ENCODE data around the gene NTPCR.

NTPCR gene

GRCh38 chr1:232984577-232985425 is 34.4 kb downstream of the NTPCR start:
- H3K9me3 Mint-ChIP-seq: no peaks in the 10 kb centered on the region
- H3K36me3 Mint-ChIP-seq: peaks cover 7% of the 10 kb centered on the region
- no peak overlapping the region for H3K27ac Mint-ChIP-seq
- H3K4me3 Mint-ChIP-seq: no peak overlapping the region
- no peaks in the 10 kb centered on the region for H3K4me1 Mint-ChIP-seq
- no peaks in the 10 kb centered on the region for H3K27me3 Mint-ChIP-seq

DNA sequence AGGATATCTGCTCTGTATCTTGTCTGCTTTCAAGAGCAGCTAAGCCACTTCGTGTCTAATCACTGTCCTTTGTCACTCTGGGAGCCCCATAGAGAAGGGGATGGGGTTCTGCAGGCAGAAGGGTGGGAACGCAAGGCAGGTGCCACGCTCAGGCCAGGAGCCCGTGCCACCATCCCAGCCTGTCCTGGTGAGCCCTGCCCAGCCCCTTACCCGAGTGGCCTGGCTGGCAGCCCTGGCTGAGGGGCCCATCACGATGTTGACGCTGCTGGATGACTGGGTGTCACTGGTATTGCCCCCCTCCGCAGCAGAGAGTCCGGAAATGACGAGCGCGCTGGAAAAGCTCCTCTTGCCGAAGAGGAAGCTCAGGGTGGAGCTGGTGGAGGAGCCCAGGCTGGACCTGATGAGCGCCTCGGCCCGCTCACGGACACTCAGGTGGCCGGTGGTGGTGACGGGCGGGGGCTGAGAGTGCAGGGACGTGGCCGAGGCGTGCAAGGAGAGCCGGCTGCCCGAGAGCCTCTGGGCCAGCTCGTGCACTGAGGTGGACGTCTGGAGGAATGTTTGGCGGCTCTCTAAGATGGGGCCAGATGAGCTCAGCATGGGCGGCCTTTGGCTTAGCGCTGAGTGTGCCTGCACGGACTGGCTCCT is 35.6 kb downstream of the NTPCR start:
- H3K9me3 Mint-ChIP-seq: no peaks in the 10 kb centered on the region
- H3K4me3 Mint-ChIP-seq: no peak overlapping the region
- H3K4me1 Mint-ChIP-seq: no peaks in the 10 kb centered on the region
- peaks cover 7% of the 10 kb centered on the region for H3K36me3 Mint-ChIP-seq
- no peak overlapping the region for H3K27ac Mint-ChIP-seq
- H3K27me3 Mint-ChIP-seq: no peaks in the 10 kb centered on the region

GRCh38 chr1:232986527-232986922 is 36.1 kb downstream of the NTPCR start:
- no peaks in the 10 kb centered on the region for H3K27me3 Mint-ChIP-seq
- peaks cover 7% of the 10 kb centered on the region for H3K36me3 Mint-ChIP-seq
- H3K9me3 Mint-ChIP-seq: no peaks in the 10 kb centered on the region
- no peak overlapping the region for H3K4me3 Mint-ChIP-seq
- no peak overlapping the region for H3K27ac Mint-ChIP-seq
- no peaks in the 10 kb centered on the region for H3K4me1 Mint-ChIP-seq

DNA sequence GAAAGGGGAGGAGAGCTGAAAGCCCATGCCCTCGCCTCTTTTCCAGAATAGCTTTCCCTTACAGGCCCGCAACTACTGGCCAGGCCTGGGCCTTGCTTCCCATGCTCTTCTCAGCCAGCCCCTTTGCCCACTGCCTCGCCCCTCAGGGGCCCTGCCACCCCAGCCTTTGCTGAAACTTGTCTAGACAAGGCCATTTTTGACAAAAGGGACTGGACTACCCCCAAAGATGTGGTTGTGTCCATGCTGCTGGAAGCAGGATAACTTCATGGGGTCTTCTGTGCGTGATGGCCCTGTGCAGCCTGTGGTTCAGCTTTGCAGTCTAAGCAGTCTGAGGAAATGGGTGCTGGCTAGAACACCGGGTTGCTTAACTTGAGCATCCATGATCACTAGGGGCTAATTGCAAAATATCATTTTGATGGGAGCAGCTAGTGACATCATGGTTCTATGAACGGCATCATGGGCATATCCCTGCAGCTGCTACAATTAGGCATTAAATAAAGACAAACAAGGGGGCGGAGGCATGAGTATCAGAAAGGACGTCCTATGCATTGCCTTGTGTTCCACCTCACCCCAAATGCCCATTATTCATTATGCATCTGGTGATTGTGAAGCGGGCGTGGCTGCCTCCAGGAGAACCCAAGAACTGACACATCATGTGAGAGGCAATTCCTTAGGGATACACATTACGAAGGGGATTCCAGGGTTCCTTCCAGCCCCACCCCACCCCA is 36.8 kb downstream of the NTPCR start:
- Mint-ChIP-seq H3K4me3 (no peak overlapping the region), H3K36me3 (peaks cover 7% of the 10 kb centered on the region), H3K9me3 (no peaks in the 10 kb centered on the region), H3K4me1 (no peaks in the 10 kb centered on the region), H3K27ac (no peak overlapping the region), H3K27me3 (no peaks in the 10 kb centered on the region)

DNA sequence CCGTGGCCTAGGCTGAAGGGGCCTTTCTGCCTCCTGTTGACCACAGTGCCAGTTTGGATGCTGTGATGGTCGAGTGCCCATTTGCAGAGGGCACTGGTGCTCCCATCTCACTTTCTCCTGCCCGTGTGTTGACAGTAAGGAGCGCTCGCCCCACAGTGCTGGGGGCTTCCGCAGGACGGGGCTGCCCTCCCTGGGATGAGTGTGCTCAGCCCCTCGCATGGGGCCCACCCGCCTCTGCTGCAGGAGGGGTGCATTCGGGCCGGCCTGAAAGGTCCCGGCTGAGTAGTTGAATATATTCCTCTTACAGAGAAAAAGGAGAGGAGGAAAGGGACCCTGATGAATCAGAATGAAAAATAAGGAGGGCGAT is 37.3 kb downstream of the NTPCR start:
- Mint-ChIP-seq H3K4me3 (no peak overlapping the region), H3K27me3 (no peaks in the 10 kb centered on the region), H3K9me3 (no peaks in the 10 kb centered on the region), H3K36me3 (peaks cover 8% of the 10 kb centered on the region), H3K27ac (no peak overlapping the region), H3K4me1 (no peaks in the 10 kb centered on the region)

DNA sequence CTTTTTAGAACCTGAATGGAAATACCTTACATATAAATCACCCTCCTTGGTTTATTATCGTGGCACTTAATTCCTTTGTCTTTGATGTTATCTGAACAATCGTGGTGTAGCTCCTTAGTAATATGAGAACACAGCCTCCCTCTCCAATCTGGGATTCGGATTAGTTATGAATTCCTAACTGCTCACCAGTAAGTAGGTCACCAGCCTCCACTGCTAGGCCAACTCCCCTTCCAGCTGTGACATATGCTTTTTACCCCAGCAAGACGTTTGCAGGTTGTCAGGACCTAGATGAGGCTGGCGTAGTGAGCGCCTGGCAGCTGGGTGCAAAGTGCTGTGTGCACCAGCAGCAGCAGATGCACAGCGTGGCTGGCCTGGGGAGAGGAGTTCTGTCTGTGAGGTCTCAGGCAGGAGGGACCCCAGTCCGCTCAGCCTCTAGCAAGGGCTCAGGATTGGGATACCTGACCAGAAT is 38.2 kb downstream of the NTPCR start:
- peaks cover 15% of the 10 kb centered on the region for H3K36me3 Mint-ChIP-seq
- H3K27ac Mint-ChIP-seq: no peak overlapping the region
- no peaks in the 10 kb centered on the region for H3K9me3 Mint-ChIP-seq
- no peak overlapping the region for H3K4me3 Mint-ChIP-seq
- H3K27me3 Mint-ChIP-seq: no peaks in the 10 kb centered on the region
- no peaks in the 10 kb centered on the region for H3K4me1 Mint-ChIP-seq

- Mint-ChIP-seq H3K9me3 (no peaks in the 10 kb centered on the region), H3K4me1 (no peaks in the 10 kb centered on the region), H3K36me3 (peaks cover 26% of the 10 kb centered on the region), H3K4me3 (no peak overlapping the region), H3K27me3 (no peaks in the 10 kb centered on the region), H3K27ac (no peak overlapping the region)
These were observed 40.0 kb downstream of the NTPCR start for GRCh38 chr1:232990176-232991128.

GRCh38 chr1:232991238-232991637 is 40.8 kb downstream of the NTPCR start:
- Mint-ChIP-seq H3K4me1 (no peaks in the 10 kb centered on the region), H3K27ac (no peak overlapping the region), H3K27me3 (no peaks in the 10 kb centered on the region), H3K4me3 (no peak overlapping the region), H3K36me3 (peaks cover 27% of the 10 kb centered on the region), H3K9me3 (no peaks in the 10 kb centered on the region)

DNA sequence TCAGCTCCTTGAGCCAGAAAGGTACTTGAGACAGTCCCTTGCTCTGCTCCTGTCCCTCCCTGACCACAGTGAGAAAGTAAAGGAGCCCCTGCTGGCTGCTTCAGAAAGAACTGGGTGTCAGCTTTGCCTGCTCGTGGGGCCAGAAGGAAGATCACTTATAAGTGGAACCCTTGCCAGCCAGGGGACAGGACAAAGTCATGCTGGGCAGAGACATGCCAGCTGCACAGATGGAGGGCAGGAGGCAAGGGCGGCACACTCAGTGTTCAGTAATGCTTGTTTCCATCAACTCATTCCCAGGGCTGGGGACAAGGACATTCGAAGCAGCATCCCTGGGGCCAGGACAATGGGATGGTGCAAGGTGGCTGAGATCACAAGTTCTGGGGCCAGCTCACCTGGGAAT is 41.8 kb downstream of the NTPCR start:
- no peaks in the 10 kb centered on the region for H3K27me3 Mint-ChIP-seq
- H3K27ac Mint-ChIP-seq: no peak overlapping the region
- no peak overlapping the region for H3K4me3 Mint-ChIP-seq
- peaks cover 36% of the 10 kb centered on the region for H3K36me3 Mint-ChIP-seq
- no peaks in the 10 kb centered on the region for H3K4me1 Mint-ChIP-seq
- peaks cover 1% of the 10 kb centered on the region for H3K9me3 Mint-ChIP-seq

DNA sequence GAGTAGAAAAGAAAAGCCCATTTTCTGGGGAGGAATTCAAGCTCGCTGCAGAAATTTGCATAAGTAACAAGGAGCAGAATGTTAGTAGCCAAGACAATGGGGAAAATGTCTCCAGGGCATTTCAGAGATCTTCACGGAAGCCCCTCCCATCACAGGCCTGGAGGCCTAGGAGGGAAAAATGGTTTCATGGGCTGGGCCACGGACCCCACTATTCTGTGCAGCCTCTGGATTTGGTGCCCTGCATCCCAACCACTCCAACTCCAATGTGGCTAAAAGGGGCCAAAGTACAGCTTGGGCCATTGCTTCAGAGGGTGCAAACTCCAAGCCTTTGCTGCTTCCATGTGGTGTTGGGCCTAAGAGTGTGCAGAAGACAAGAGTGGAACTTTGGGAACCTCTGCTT is 43.1 kb downstream of the NTPCR start:
- no peak overlapping the region for H3K27ac Mint-ChIP-seq
- peaks cover 5% of the 10 kb centered on the region for H3K9me3 Mint-ChIP-seq
- H3K4me1 Mint-ChIP-seq: no peaks in the 10 kb centered on the region
- H3K4me3 Mint-ChIP-seq: no peak overlapping the region
- peaks cover 47% of the 10 kb centered on the region for H3K36me3 Mint-ChIP-seq
- H3K27me3 Mint-ChIP-seq: no peaks in the 10 kb centered on the region

- H3K27ac Mint-ChIP-seq: no peak overlapping the region
- no peaks in the 10 kb centered on the region for H3K4me1 Mint-ChIP-seq
- peaks cover 56% of the 10 kb centered on the region for H3K36me3 Mint-ChIP-seq
- peaks cover 5% of the 10 kb centered on the region for H3K9me3 Mint-ChIP-seq
- H3K27me3 Mint-ChIP-seq: no peaks in the 10 kb centered on the region
- H3K4me3 Mint-ChIP-seq: no peak overlapping the region
These were observed 44.8 kb downstream of the NTPCR start for GRCh38 chr1:232995189-232995588.

DNA sequence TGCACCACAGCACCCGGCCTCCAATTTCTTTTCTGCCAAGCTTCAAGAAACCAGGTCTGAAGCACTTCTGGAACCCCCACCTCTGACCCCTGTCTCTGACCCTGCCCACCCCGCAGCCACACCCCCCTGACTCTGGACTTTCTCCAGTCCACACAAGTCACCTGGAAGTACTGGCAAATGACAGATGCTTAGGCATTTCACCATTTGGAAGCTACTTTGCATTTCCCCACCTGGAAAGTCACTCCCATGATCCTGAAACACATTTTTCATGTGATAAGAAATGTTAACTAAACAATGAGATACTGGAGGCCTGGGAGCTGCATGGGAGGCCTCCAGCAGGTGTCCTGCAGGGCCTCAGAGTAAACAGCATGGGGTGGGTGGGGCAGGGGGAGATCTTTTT is 45.7 kb downstream of the NTPCR start:
- no peaks in the 10 kb centered on the region for H3K4me1 Mint-ChIP-seq
- H3K9me3 Mint-ChIP-seq: peaks cover 5% of the 10 kb centered on the region
- H3K27me3 Mint-ChIP-seq: no peaks in the 10 kb centered on the region
- H3K27ac Mint-ChIP-seq: no peak overlapping the region
- peaks cover 60% of the 10 kb centered on the region for H3K36me3 Mint-ChIP-seq
- H3K4me3 Mint-ChIP-seq: no peak overlapping the region

DNA sequence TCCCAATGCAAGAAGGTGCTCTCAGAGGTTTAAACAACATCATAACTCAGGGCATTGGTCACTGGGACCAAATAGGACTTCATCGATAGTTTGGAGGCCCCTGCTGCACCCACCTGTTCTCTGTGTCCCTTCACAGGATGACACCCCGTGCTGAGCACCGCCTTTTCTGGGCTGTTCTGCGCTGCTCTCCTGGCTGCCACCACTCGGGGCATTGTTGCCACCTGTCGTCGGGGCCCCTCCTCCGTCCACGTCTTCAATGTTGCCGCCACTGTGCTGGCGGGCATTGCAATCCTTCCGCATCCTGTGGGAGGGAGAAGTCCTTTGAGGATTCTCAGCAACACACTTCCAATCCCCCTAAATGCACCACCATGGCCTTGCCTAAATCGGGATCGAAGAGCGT is 47.7 kb downstream of the NTPCR start:
- Mint-ChIP-seq H3K27me3 (no peaks in the 10 kb centered on the region), H3K27ac (no peak overlapping the region), H3K9me3 (peaks cover 5% of the 10 kb centered on the region), H3K36me3 (peaks cover 59% of the 10 kb centered on the region), H3K4me1 (no peaks in the 10 kb centered on the region), H3K4me3 (no peak overlapping the region)

DNA sequence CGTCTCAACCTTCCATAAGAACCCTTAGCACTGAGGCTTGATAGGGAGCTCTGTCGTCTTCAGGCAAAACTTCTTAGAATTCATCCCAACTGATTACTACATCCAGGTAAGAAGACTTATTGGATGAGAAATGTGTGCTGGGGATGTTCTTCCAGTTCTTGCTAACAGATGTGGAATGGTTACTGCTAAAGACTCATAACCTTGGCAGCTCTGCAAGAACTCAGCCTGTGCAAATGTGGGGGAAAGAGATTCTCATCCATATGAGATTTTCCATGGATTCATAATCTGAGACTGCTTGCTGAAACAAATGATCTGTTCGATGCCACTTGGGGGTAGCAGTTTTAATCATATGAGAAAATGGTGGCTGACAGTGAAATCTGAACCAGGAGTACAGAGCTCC is 48.2 kb downstream of the NTPCR start:
- H3K4me3 Mint-ChIP-seq: no peak overlapping the region
- H3K9me3 Mint-ChIP-seq: peaks cover 5% of the 10 kb centered on the region
- H3K4me1 Mint-ChIP-seq: no peaks in the 10 kb centered on the region
- no peaks in the 10 kb centered on the region for H3K27me3 Mint-ChIP-seq
- H3K36me3 Mint-ChIP-seq: peaks cover 58% of the 10 kb centered on the region
- H3K27ac Mint-ChIP-seq: no peak overlapping the region

GRCh38 chr1:232999956-233000625 is 49.7 kb downstream of the NTPCR start:
- H3K27ac Mint-ChIP-seq: no peak overlapping the region
- H3K4me3 Mint-ChIP-seq: no peak overlapping the region
- no peaks in the 10 kb centered on the region for H3K4me1 Mint-ChIP-seq
- H3K9me3 Mint-ChIP-seq: peaks cover 5% of the 10 kb centered on the region
- H3K27me3 Mint-ChIP-seq: no peaks in the 10 kb centered on the region
- peaks cover 50% of the 10 kb centered on the region for H3K36me3 Mint-ChIP-seq

Measured in activated naive CD4-positive, alpha-beta T cell treated with anti-CD3 and anti-CD28 coated beads, Interleukin-2, amount 50 U/mL, for 24 hours (primary cell).